ENCODE data around the gene AMN1.

DNA sequence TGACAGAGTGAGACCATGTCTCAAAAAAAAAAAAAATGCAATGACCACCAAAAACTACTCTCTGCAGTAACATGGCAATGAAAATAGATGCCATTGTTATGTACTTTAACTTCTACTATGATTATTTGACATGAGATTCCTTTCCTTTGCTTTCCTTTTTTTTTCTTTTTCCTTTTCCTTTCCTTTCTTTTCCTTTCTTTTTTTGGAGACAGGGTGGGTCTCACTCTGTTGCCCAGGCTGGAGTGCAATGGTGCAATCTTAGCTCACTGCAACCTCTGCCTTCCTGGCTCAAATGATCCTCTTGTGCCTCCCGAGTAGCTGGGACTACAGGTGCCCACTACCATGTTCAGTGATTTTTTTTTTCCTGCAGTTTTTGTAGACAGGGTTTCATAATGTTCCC is 94.2 kb downstream of the AMN1 start:
- TF ChIP-seq GATA2 (IDR thresholded peaks at IDR 0.05; ENCODE audit: low read depth, low read length) (no peak), GATA3 (IDR thresholded peaks at IDR 0.05; ENCODE audit: low read depth, low read length) (no peak)

Data from SH-SY5Y (cell line).